Upper lobe of left lung (tissue), 6 donors: Measurements from ENCODE around the gene ITCH. TPM values are rescaled to one million over a fixed set of nuclear protein-coding genes. Genes with fewer than 3 reads are reported as not detected.
"Not testable (repeated sequence)": the region's sequence is repeated elsewhere in the genome, so short reads cannot be mapped to it uniquely, and the experiment has no call there.

Source experiments
- ATAC-seq, 2 donors: fragments of 200-7000 bp; cut with Tn5 transposase; one replicate each; pipeline ENCODE4 v1.9.1; 2022; ENCODE audit warnings: mild to moderate bottlenecking in 2 of 2, moderate library complexity in 2 of 2; ENCODE audit not compliant: low FRiP score in 2 of 2
- DNase-seq, 2 donors: peaks; one replicate each; pipeline ENCODE4 v3.0.0-alpha.2; 2019 to 2020
- H3K27ac ChIP-seq, 4 donors: fragments of 200-600 bp; sonication (generic); one replicate each; pipeline ENCODE4 v1.5.1; 2016 to 2019
- H3K27me3 ChIP-seq, 4 donors: fragments of 200-600 bp; sonication (generic); one replicate each; pipeline ENCODE4 v1.5.1; 2017 to 2019
- H3K36me3 ChIP-seq, 4 donors: fragments of 200-600 bp; sonication (generic); one replicate each; pipeline ENCODE4 v1.5.1; 2016 to 2019
- H3K4me1 ChIP-seq, 4 donors: fragments of 200-600 bp; sonication (generic); one replicate each; pipeline ENCODE4 v1.5.1; 2018 to 2019
- H3K4me3 ChIP-seq, 4 donors: fragments of 200-600 bp; sonication (generic); one replicate each; pipeline ENCODE4 v1.5.1; 2017 to 2019; ENCODE audit warnings: mild to moderate bottlenecking in 2 of 4, moderate library complexity in 1 of 4
- H3K9me3 ChIP-seq, 4 donors: fragments of 200-600 bp; sonication (generic); one replicate each; pipeline ENCODE4 v1.5.1; 2018 to 2019
- CTCF ChIP-seq, 6 experiments: fragments of 450-650 bp in 4 of 6; fragments of 200-600 bp in 2 of 6; sonication (generic) in 2 of 6; IDR thresholded peaks; one replicate each; pipeline ENCODE4 v1.5.1; 2016 to 2019; ENCODE audit warnings: antibody characterized with exemption in 6 of 6
- EP300 ChIP-seq, 4 donors: sonication (generic); formaldehyde crosslinking; IDR thresholded peaks; one replicate each; pipeline ENCODE4 v1.5.1; 2017; ENCODE audit warnings: antibody characterized with exemption in 4 of 4, control low read depth in 2 of 4
- POLR2A ChIP-seq, 4 donors: fragments of 450-650 bp; IDR thresholded peaks; one replicate each; pipeline ENCODE4 v1.5.1; 2016 to 2017; ENCODE audit warnings: antibody characterized with exemption in 4 of 4, mild to moderate bottlenecking in 2 of 4
- POLR2AphosphoS5 ChIP-seq, 2 donors: sonication (generic); formaldehyde crosslinking; IDR thresholded peaks; one replicate each; pipeline ENCODE4 v1.5.1; 2017; ENCODE audit warnings: antibody characterized with exemption in 2 of 2
- WGBS, 2 donors: methylation state at CpG; one replicate each; pipeline ENCODE4 v1.1.5; 2017 to 2018; 5-methylcytosine and 5-hydroxymethylcytosine counted together
- total RNA-seq, 6 donors: library from RNA; depleted of rRNA in 4 of 6; stranded (reverse); fragments of >200 nt in 4 of 6; gene quantifications; one replicate each; pipeline versions ENCODE4 v1.1.0 to v1.2.1, GENCODE V29; 2016 to 2021
- donor health status: DM: no; HTN: no; CAD: no; lungs with moderate emphysema.
- donor health status: DM: no; HTN: yes; CAD: no; lungs with severe emphysema.

The ITCH gene
- total RNA-seq, 6 donors from 2014 or later, result 26.6 to 57.2 (median 45.5) TPM

DNA sequence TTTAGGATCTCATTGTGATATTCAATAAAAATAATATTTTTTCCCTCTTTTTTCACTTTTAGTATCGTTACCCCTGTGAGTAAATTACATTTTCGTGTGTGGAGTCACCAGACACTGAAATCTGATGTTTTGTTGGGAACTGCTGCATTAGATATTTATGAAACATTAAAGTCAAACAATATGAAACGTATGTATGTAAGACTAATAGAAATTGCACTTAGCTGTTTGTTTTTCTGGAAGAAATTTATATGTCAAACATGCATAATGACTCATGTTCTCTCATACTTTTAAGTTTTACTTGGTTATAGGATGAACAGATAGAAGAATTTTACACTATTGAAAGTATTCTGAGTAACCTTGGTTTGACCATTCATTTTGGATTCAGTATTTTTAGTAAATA, 49.4 kb downstream of the ITCH start:
- no peaks in the 10 kb centered on the region for H3K9me3 ChIP-seq
- H3K27ac ChIP-seq, result no peak overlapping the region
- WGBS, 2 donors, result 94 to 95% methylated on average over 3 of the region's 3 CpGs
- H3K36me3 ChIP-seq, result peaks cover 10 to 87% (median 42%) of the 10 kb centered on the region in 4 donors
- no peak for TF ChIP-seq POLR2A (IDR thresholded peaks at IDR 0.05)
- TF ChIP-seq EP300 (IDR thresholded peaks at IDR 0.05), result no peak
- TF ChIP-seq POLR2AphosphoS5 (IDR thresholded peaks at IDR 0.05), result no peak
- TF ChIP-seq CTCF (IDR thresholded peaks at IDR 0.05), result no peak
- ATAC-seq (no peak), DNase-seq (no peak)
- H3K4me1 ChIP-seq, result peaks cover 0 to 4% (median 1%) of the 10 kb centered on the region in 4 donors
- no peaks in the 10 kb centered on the region for H3K27me3 ChIP-seq
- no peak overlapping the region for H3K4me3 ChIP-seq

- 95 to 96% methylated on average over 10 of the region's 10 CpGs for WGBS, 2 donors
- not testable (repeated sequence) for DNase-seq, H3K4me1 ChIP-seq, H3K27me3 ChIP-seq, H3K9me3 ChIP-seq, H3K27ac ChIP-seq, ATAC-seq, H3K4me3 ChIP-seq
- H3K36me3 ChIP-seq, result peaks cover 10 to 94% (median 37%) of the 10 kb centered on the region in 4 donors
Measured at GRCh38 chr20:34414525-34414924, 51.5 kb downstream of the ITCH start.

DNA sequence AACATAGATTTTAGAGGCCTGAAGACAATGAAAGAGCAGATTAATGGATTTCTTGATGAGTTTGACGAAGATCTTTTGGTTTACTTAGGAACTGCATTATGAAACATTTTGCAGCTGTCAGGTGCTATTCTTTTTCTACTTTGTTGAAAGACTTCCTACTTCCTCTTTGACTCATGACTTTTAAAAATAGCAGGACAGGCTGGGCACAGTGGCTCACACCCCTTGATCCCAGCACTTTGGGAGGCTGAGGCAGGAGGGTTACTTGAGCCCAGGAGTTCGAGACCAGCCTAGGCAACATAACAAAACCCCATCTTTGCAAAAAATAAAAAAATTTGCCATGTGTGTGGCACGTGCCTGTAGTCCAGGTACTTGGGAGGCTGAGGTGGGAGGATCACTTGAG, 52.0 kb downstream of the ITCH start:
- H3K4me3 ChIP-seq, result no peak overlapping the region
- peaks cover 10 to 91% (median 34%) of the 10 kb centered on the region in 4 donors for H3K36me3 ChIP-seq
- TF ChIP-seq POLR2AphosphoS5 (IDR thresholded peaks at IDR 0.05) (no peak), CTCF (IDR thresholded peaks at IDR 0.05) (no peak), EP300 (IDR thresholded peaks at IDR 0.05) (no peak), POLR2A (IDR thresholded peaks at IDR 0.05) (no peak)
- H3K4me1 ChIP-seq, result peaks cover 2 to 4% (median 3%) of the 10 kb centered on the region in 4 donors
- H3K27me3 ChIP-seq, result no peaks in the 10 kb centered on the region
- DNase-seq (peak in 1 of 2 donors; percentile 26), ATAC-seq (no peak)
- 64 to 72% methylated on average over 3 of the region's 3 CpGs for WGBS, 2 donors
- H3K27ac ChIP-seq, result no peak overlapping the region
- H3K9me3 ChIP-seq, result no peaks in the 10 kb centered on the region

- ATAC-seq (no peak), DNase-seq (no peak)
- WGBS, 2 donors, result 35 to 58% methylated on average over 1 of the region's 1 CpG
- TF ChIP-seq POLR2A (IDR thresholded peaks at IDR 0.05) (no peak), EP300 (IDR thresholded peaks at IDR 0.05) (no peak), POLR2AphosphoS5 (IDR thresholded peaks at IDR 0.05) (no peak), CTCF (IDR thresholded peaks at IDR 0.05) (no peak)
- H3K9me3 ChIP-seq, result no peaks in the 10 kb centered on the region
- no peak overlapping the region for H3K27ac ChIP-seq
- H3K27me3 ChIP-seq, result no peaks in the 10 kb centered on the region
- no peak overlapping the region for H3K4me3 ChIP-seq
- peaks cover 3 to 9% (median 7%) of the 10 kb centered on the region in 4 donors for H3K4me1 ChIP-seq
- peaks cover 4 to 83% (median 18%) of the 10 kb centered on the region in 4 donors for H3K36me3 ChIP-seq
Measured at GRCh38 chr20:34420146-34420545, 57.1 kb downstream of the ITCH start.

DNA sequence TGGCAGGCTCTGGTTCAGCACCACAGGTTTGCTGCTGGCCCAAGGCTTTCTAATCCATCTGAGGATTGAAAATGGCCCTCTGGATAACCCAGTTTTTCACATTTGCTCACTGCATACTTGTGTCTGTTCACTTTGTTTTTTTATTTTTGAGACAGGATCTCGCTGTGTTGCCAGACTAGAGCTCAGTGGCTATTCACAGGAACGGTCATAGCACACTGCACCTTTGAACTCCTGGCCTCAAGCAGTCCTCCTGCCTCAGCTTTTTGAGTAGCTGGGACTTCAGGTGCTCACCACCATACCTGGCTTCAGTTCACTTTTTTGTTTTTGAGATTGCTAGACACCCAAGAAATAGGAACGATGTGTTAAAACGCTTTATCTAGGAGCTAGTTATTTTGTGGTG, 57.9 kb downstream of the ITCH start:
- Histone ChIP-seq H3K27me3 (no peaks in the 10 kb centered on the region), H3K36me3 (peaks cover 5 to 83% (median 20%) of the 10 kb centered on the region in 4 donors), H3K9me3 (no peaks in the 10 kb centered on the region), H3K4me3 (no peak overlapping the region), H3K4me1 (peaks cover 3 to 8% (median 6%) of the 10 kb centered on the region in 4 donors), H3K27ac (no peak overlapping the region)
- no peak for TF ChIP-seq EP300 (IDR thresholded peaks at IDR 0.05)
- TF ChIP-seq POLR2AphosphoS5 (IDR thresholded peaks at IDR 0.05), result no peak
- TF ChIP-seq CTCF (IDR thresholded peaks at IDR 0.05), result no peak
- no peak for TF ChIP-seq POLR2A (IDR thresholded peaks at IDR 0.05)
- ATAC-seq (no peak), DNase-seq (no peak)
- WGBS, 2 donors, result 88 to 93% methylated on average over 4 of the region's 4 CpGs
